ENCODE measurements around the gene SOX3. TPM values are rescaled to one million over a fixed set of nuclear protein-coding genes. Genes with fewer than 3 reads are reported as not detected.

SOX3 gene
- total and polyA plus RNA-seq, 9 of the 15 experiments (the other 6 are each of a cell fraction or from before 2014, with no cell fraction given): not detected

DNA sequence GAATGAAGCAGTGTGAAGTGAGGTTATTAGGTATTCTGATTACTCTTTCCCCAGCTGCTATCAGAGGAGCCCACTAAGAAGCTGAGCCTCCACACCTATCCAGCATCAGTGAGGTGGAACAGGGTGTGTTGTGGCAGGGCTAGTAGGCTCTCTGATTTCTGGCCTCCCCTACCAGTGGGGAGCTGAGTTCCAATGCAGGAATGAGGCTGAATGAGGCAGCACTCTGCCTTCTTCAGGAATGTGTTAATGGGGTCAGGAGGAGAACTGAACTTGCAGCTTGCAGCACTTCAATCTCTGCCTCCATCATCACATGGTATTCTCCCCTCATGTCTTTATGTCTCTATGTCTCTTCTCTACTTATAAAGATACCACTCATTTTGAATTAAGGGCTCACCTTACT, 26.9 kb downstream of the SOX3 start:
- intact Hi-C loops (cut with micrococcal nuclease): no loop called here
- Histone ChIP-seq H3K79me2 (ENCODE audit: control insufficient read depth, insufficient read depth, low read length) (no peaks in the 10 kb centered on the region), H3K4me3 (no peak overlapping the region), H3K36me3 (ENCODE audit: control insufficient read depth, insufficient read depth, low read length) (no peaks in the 10 kb centered on the region), H2AFZ (ENCODE audit: low read depth, low read length) (no peak overlapping the region), H3K9ac (ENCODE audit: insufficient read depth in 1 of 2, low read depth in 2 of 2, low read length in 2 of 2) (no peak overlapping the region), H3K9me1 (ENCODE audit: control insufficient read depth, insufficient read depth, low read length) (no peaks in the 10 kb centered on the region), H4K20me1 (replicated peaks; ENCODE audit: control insufficient read depth, insufficient read depth, low read length) (no peaks in the 10 kb centered on the region), H3K4me1 (replicated peaks in 1 of 2; ENCODE audit: control insufficient read depth in 2 of 2, insufficient read depth in 2 of 2, low read length in 2 of 2) (no peaks in the 10 kb centered on the region), H3K4me2 (ENCODE audit: insufficient read depth, low read length) (no peak overlapping the region), H3K27me3 (ENCODE audit: control insufficient read depth in 2 of 2, insufficient read depth in 2 of 2, low read length in 2 of 2) (no peaks in the 10 kb centered on the region), H3K27ac (ENCODE audit: extremely low read depth, low read depth, low read length) (no peak overlapping the region), H3K9me3 (replicated peaks; ENCODE audit: control insufficient read depth, insufficient read depth, low read depth, low read length) (no peaks in the 10 kb centered on the region)
- in situ Hi-C loops (cut with MboI): loop anchor here (25.0 kb wide), 1 partner anchor 1366 kb away; no protein-coding TSS in a partner anchor
- FAIRE-seq (no peak), ATAC-seq (no peak), DNase-seq (ENCODE audit: extremely low read depth in 1 of 4, low spot score in 3 of 4) (no peak)
- ChIA-PET CTCF (ENCODE audit: low intra/inter-chr PET ratio) (no interaction called here), POLR2A (no interaction called here)
- no TSS peak for BruUV-seq (replicated peaks)
- TF ChIP-seq HDAC2 (IDR thresholded peaks at IDR 0.05): no peak
- TF ChIP-seq, protein P1, sequence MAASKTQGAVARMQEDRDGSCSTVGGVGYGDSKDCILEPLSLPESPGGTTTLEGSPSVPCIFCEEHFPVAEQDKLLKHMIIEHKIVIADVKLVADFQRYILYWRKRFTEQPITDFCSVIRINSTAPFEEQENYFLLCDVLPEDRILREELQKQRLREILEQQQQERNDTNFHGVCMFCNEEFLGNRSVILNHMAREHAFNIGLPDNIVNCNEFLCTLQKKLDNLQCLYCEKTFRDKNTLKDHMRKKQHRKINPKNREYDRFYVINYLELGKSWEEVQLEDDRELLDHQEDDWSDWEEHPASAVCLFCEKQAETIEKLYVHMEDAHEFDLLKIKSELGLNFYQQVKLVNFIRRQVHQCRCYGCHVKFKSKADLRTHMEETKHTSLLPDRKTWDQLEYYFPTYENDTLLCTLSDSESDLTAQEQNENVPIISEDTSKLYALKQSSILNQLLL (CRISPR knock-in tag; IDR thresholded peaks at IDR 0.05; ENCODE audit: borderline replicate concordance): no peak
- TF ChIP-seq ZBED1 (IDR thresholded peaks at IDR 0.05): no peak
- TF ChIP-seq, protein P2, sequence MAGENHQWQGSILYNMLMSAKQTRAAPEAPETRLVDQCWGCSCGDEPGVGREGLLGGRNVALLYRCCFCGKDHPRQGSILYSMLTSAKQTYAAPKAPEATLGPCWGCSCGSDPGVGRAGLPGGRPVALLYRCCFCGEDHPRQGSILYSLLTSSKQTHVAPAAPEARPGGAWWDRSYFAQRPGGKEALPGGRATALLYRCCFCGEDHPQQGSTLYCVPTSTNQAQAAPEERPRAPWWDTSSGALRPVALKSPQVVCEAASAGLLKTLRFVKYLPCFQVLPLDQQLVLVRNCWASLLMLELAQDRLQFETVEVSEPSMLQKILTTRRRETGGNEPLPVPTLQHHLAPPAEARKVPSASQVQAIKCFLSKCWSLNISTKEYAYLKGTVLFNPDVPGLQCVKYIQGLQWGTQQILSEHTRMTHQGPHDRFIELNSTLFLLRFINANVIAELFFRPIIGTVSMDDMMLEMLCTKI (IDR thresholded peaks at IDR 0.05; ENCODE audit: partially characterized antibody): no peak
- TF ChIP-seq, protein P3, sequence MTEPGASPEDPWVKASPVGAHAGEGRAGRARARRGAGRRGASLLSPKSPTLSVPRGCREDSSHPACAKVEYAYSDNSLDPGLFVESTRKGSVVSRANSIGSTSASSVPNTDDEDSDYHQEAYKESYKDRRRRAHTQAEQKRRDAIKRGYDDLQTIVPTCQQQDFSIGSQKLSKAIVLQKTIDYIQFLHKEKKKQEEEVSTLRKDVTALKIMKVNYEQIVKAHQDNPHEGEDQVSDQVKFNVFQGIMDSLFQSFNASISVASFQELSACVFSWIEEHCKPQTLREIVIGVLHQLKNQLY (CRISPR knock-in tag; conservative IDR thresholded peaks at IDR 0.05): no peak
- TF ChIP-seq RBFOX2 (IDR thresholded peaks at IDR 0.05; ENCODE audit: low read depth, low read length): no peak
- TF ChIP-seq POLR2AphosphoS5 (IDR thresholded peaks at IDR 0.05; ENCODE audit: control insufficient read depth, insufficient read depth, low read depth, low read length): no peak
- TF ChIP-seq, protein P4, sequence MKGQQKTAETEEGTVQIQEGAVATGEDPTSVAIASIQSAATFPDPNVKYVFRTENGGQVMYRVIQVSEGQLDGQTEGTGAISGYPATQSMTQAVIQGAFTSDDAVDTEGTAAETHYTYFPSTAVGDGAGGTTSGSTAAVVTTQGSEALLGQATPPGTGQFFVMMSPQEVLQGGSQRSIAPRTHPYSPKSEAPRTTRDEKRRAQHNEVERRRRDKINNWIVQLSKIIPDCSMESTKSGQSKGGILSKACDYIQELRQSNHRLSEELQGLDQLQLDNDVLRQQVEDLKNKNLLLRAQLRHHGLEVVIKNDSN (CRISPR knock-in tag; IDR thresholded peaks at IDR 0.05): no peak
- TF ChIP-seq, protein P5, sequence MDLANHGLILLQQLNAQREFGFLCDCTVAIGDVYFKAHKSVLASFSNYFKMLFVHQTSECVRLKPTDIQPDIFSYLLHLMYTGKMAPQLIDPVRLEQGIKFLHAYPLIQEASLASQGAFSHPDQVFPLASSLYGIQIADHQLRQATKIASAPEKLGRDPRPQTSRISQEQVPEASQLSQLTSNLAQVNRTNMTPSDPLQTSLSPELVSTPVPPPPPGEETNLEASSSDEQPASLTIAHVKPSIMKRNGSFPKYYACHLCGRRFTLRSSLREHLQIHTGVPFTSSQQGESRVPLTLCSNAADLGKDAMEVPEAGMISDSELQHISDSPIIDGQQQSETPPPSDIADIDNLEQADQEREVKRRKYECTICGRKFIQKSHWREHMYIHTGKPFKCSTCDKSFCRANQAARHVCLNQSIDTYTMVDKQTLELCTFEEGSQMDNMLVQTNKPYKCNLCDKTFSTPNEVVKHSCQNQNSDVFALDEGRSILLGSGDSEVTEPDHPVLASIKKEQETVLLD (IDR thresholded peaks at IDR 0.05): no peak
- TF ChIP-seq, protein P6, sequence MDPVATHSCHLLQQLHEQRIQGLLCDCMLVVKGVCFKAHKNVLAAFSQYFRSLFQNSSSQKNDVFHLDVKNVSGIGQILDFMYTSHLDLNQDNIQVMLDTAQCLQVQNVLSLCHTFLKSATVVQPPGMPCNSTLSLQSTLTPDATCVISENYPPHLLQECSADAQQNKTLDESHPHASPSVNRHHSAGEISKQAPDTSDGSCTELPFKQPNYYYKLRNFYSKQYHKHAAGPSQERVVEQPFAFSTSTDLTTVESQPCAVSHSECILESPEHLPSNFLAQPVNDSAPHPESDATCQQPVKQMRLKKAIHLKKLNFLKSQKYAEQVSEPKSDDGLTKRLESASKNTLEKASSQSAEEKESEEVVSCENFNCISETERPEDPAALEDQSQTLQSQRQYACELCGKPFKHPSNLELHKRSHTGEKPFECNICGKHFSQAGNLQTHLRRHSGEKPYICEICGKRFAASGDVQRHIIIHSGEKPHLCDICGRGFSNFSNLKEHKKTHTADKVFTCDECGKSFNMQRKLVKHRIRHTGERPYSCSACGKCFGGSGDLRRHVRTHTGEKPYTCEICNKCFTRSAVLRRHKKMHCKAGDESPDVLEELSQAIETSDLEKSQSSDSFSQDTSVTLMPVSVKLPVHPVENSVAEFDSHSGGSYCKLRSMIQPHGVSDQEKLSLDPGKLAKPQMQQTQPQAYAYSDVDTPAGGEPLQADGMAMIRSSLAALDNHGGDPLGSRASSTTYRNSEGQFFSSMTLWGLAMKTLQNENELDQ (CRISPR knock-in tag; IDR thresholded peaks at IDR 0.05; ENCODE audit: borderline replicate concordance): no peak
- TF ChIP-seq ZNF780A (CRISPR knock-in tag; IDR thresholded peaks at IDR 0.05): no peak
- TF ChIP-seq ZNF76 (CRISPR knock-in tag; IDR thresholded peaks at IDR 0.05; ENCODE audit: borderline replicate concordance): no peak
- no peak for TF ChIP-seq NFRKB (IDR thresholded peaks at IDR 0.05; ENCODE audit: low read depth)
- TF ChIP-seq DPF2 (IDR thresholded peaks at IDR 0.05): no peak
- no peak for TF ChIP-seq TSC22D4 (tag; IDR thresholded peaks at IDR 0.05)
- no peak for TF ChIP-seq ZNF589 (CRISPR knock-in tag; IDR thresholded peaks at IDR 0.05; ENCODE audit: low read depth)
